ENCODE measurements around the gene MEG3.

MEG3 gene

GRCh38 chr14:100825713-100826331 is at the start of gene MEG3:
Gene MEG3 (plus strand): TSS chr14:100826118.
- DNase-seq (ENCODE audit: low read depth) = no peak

GRCh38 chr14:100776681-100777365 is 49.1 kb upstream of the MEG3 start:
- no peak for DNase-seq (ENCODE audit: low read depth)

GRCh38 chr14:100777366-100777817 is 48.5 kb upstream of the MEG3 start:
- DNase-seq (ENCODE audit: low read depth) = no peak

DNA sequence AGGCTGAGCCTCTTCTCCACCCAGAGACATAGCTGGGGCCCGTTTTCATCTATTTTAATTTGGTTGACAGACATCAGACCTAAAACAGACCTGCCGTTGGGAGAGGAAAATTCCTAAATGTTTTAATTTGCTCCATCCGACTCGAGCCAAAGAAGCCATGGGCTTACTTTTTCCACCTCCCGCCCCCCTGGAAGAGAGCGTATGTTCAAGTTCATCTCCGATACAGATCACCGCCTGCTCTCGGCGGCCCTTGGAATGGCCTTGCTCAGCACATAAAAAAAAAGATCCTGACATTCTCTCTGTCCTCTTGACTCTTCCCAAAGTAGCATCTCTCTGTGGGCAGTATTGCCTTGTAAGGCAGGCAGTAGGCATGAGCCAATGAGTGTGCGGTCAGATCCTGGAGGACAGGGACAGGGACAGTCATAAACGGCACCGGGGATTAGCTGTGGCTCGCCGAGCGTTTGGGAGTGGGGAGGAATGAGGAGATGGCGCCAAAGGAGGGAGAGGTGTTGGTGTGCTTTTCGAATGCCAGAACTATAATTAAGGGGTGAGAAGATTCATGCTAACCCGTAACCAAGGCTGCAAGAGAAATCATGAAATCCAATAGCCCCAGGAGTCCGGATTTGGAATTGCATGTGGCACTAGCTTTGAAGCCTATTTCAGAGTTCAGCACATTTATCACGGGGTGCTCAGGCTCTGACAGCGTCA is 47.9 kb upstream of the MEG3 start:
- DNase-seq (ENCODE audit: low read depth) = no peak

- no peak for DNase-seq (ENCODE audit: low read depth)
These were observed 47.4 kb upstream of the MEG3 start for GRCh38 chr14:100778526-100778882.

- DNase-seq (ENCODE audit: low read depth) = no peak
These were observed 46.8 kb upstream of the MEG3 start for GRCh38 chr14:100778951-100779690.

- DNase-seq (ENCODE audit: low read depth) = no peak
These were observed 46.2 kb upstream of the MEG3 start for GRCh38 chr14:100779691-100780080.

DNA sequence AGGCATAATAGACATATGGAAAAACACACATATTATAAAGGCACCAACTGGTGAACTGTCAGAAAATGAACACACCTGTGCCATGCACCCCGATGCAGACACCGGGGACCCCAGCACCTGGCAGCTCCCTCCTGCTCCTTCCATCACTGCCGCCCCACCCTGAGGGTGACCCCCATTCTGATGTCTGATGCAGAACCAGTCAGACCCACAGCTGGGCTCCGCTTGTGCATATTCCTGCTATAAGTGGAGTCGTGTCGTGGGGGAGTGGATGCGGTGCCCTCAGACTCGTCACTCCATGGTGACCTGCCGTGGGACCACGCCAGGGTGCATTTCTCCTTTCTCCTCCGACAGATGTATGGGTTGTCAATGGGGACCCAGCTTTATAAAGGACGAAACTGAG is 45.7 kb upstream of the MEG3 start:
- DNase-seq (ENCODE audit: low read depth) = no peak

GRCh38 chr14:100780646-100781355 is 45.1 kb upstream of the MEG3 start:
- no peak for DNase-seq (ENCODE audit: low read depth)

DNA sequence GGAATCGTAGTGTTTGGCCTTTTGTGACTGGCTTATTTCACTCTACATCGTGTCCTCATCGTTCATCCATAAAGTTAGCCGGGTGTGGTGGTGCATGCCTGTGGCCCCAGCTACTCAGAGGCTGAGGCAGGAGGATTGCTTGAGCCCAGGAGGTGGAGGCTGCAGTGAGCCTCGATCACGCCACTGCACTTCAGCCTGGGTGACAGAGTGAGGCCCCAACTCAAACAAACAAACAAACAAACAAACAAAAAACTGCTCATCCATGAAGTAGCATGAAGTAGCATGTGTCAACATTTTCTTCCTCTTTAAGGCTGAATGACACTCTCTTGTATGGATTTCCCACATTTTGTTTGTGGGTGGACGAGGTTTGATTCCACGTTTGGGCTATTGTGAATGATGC is 44.0 kb upstream of the MEG3 start:
- no peak for DNase-seq (ENCODE audit: low read depth)

GRCh38 chr14:100782516-100783320 is 43.2 kb upstream of the MEG3 start:
- DNase-seq (ENCODE audit: low read depth) = no peak

DNA sequence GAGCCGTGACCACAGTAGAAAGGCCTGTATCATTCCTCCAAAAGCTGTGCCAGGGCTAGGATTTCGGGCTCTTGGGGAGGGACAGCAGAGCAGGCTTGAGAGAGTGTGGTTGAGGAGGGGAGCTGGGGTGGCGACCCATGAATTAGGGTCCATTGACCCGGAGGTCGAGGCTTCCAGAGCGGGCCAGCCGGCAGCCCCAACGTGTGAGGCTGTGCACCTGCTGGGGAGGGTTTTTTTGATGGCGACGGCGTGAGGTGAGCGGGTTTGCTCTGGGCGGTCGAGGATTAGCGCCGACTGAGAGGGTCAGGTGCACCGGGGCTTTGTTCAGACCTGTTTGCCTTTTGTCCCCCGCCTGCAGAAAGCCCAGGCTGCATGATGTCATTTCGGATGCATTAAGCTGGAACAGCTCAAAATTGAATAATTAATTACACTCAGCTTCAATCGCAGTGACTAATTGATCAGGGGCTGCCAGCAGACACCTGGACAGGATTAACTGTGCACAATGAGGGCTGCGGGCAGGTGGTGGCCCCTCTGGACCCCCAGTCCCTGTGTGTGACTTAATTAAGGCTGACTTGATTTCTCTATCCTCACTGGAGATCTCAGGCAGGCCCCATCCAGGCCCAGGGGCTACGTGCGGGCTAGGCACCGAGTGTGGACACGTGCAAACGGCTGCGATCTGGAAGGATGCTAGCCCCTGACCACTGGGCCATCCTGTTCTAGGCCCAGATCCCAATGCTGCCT is 42.1 kb upstream of the MEG3 start:
- no peak for DNase-seq (ENCODE audit: low read depth)

GRCh38 chr14:100784523-100785337 is 41.2 kb upstream of the MEG3 start:
- DNase-seq (ENCODE audit: low read depth) = no peak

DNA sequence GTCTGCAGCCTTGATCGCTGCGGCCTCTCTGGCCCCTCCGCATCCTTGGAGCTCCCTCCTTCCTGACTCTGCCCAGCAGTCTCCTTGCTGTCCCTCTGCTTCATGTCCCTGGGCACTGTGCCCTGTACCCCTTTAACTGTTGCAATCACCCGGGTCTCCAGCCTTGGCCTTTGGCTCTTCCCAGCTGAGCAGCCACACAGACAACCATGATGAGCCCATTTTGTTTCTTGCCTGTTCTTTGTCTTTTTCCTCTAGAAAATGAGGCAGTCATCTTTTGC is 40.6 kb upstream of the MEG3 start:
- no peak for DNase-seq (ENCODE audit: low read depth)

DNA sequence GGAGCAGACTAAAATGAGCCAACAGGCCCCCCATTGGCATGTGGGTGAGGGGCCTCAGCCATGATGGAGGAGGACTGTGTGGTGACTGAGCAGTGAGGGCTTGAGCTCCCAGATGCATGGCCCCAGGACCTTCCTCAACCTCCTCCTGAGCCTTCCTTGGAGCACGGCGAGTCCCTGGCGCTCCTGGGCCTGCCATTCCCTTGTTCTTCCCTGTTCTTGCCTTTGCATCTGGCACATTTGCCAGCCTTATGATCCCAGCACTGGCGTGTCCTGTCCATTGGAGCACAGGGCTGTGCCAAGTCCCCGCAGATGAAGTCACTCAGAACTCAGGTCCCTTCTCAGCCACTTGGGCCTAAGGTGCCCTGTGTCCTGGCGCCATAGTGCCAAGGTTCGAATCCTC is 40.3 kb upstream of the MEG3 start:
- no peak for DNase-seq (ENCODE audit: low read depth)

DNA sequence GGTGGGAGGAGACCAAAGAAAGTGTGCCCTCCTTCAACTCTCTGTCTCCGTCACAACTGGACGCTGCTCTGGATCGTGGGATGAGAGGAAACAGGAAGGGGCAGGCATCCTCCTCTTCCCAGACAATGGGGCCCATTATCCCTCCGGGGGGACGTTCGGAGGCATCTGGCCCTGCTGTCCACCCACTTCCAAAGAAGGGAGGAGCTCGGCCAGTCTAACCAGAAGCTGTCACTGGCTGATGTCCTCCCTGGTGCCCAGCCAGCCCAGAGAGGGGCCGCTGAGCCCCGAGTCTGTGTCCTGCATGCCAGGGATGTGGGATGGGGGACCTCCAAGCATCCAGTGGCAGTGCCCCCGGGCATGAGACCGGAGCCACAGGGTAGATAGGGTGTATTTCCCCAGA is 39.8 kb upstream of the MEG3 start:
- DNase-seq (ENCODE audit: low read depth) = no peak

DNA sequence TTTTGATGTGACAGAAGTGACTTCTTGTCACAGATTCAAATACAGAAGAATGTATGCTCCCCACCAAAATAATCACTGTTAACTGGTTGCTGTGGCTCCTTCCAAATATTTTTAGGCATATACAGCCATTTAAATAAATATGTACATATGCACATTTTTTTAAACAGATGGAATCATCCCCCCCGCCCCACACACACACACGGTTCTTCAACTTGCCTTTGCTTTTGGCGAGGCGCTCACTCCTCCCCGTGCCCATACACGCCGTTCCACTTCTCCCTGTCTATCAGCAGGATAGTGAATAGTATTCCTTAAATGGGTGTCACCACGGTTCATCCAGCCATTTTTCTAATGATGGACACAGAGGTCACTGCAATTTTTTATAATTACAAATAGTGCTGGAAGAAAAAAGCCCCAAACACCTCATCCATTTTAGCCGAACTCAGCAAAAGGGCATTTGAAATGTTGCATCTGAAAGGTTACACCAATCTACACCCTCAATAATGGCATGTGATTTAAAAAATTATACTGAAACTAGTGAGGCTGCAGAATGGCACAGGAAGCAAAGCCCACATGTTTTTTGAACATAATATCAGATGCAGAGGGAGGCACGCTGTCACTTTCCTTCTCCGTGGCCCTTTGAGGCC is 39.2 kb upstream of the MEG3 start:
- DNase-seq (ENCODE audit: low read depth) = no peak

- no peak for DNase-seq (ENCODE audit: low read depth)
These were observed 38.3 kb upstream of the MEG3 start for GRCh38 chr14:100787659-100788058.

GRCh38 chr14:100788517-100788916 is 37.4 kb upstream of the MEG3 start:
- DNase-seq (ENCODE audit: low read depth) = no peak

All from activated T-cell treated with anti-CD3 and anti-CD28 coated beads for 1 hour (primary cell).